HG03025 (cell line): ENCODE measurements around the gene SEMA3F.

ENCODE experiments used
- ATAC-seq: cut with Tn5 transposase; IDR thresholded peaks from one replicate; pipeline ENCODE4 v1.9.1; 2021; ENCODE audit warnings: mild to moderate bottlenecking, moderate library complexity; ENCODE audit not compliant: unreplicated experiment, low FRiP score

Gene SEMA3F

DNA sequence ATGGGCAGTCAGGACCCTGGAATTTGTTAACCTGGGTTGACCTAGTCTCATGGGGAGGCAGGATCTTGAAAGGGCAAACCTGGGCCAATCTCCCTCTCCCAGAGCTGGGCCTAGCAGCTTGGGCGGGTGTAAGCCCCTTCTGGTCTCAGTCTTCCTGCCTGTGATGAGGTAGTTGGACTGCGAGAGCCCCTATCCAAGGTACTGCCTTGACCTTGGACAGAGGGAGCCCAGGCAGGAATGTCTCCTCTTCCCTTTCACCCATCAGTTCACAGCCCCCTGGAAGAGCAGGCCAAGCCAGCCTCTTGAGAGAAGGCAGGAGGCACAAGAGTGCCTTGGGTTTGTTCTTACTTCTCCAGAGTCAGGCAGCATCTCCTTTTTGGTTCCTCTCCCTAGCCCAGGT, 24.7 kb upstream of the SEMA3F start:
- ATAC-seq: no peak

DNA sequence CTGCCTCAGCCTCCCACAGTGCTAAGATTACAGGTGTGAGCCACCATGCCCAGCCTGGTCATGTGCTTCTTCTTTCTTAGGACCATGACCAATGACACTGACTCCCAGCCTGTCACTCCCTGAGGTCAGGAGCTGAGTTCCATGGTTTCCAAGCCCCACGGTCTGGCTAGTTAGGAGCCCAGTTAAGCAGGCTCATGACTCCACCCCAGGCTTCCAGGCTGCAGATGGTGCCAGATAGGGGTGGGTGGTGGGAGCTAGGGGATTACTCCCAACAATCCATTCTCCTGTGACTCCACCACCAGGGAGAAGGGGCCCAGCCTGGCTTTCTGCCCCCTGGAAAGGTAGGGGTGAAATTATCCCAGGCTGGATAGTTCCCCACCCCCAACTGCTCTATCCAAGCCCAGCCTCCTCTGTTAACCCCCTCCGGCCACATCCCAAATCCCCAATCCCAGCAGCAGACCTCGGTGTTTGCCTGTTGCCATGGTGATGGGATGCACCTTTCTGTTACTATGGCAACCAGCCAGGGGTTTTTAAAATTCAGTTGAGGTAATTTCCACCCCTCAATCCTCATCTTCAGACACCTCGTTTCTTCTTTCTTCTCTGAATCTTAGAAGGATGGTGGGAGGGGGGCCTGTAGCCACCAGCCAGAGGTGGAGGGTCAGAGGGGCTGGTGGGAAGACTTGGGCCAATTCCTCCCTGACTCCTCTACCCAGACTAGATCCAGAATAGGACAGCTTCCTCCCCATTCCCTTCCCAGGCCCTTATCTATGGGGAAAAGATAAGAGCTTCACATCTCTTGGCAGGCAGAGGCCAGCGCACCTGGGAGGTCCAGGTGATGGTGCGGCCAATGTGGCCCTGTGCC, 22.5 kb upstream of the SEMA3F start:
- ATAC-seq: no peak

DNA sequence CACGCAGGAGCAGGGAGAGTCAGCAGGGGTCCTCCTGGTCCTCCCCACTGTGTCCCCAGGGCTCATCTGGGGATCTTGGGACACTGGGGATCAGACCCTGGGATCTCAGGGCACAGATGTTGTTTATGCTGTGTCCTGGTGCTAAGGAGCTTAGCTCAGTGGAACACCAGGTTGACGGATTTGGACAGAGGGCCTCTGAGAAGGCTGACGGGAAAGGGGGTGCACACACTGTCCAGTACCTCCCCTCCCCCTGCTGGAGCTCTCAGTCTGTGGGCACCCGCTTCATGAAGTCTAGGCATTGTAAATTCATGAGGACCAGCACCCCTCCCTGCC, 21.9 kb upstream of the SEMA3F start:
- no peak for ATAC-seq

DNA sequence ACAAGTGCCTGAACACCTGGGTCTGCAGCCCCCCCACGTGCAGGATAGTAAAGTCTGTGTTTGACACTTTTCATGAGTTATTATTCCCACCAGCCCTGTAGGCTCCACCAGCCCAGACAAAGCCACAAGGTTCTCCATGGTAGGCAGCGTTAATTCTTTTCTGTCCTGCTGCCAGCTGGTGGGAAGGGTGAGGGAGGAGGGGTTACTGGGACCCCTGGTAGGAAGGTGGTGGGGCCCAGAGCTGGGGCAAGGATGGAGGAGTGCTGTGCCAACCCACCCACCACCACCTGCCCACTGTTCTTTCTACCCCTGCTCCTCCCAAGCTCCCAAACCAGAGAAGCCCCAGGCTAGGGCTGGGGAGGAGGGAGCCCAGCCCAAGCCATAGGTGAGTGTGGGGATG, 20.8 kb upstream of the SEMA3F start:
- no peak for ATAC-seq

DNA sequence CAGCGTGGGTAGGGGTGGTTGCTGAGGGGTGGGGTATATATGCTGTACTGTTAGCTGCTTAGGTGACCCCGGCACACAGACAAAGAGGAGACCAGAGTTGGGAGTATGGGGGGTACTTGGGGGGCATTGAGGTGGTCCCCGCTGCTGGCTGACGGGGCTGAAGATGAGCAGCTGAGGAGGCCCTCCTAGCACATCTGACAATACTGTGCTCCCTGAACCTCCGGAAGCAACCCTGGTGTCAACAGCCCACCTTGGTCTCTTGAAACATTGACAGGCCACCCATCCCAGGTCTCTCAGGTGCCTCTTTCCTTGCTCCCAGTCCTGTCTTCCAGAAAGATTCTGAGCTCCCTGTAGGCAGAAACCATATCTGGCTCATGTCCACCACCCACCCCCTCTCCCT, 19.2 kb upstream of the SEMA3F start:
- ATAC-seq: no peak

- ATAC-seq: no peak
These were observed 18.3 kb upstream of the SEMA3F start for GRCh38 chr3:50136714-50137405.

- ATAC-seq: no peak
These were observed 17.6 kb upstream of the SEMA3F start for GRCh38 chr3:50137531-50137930.

DNA sequence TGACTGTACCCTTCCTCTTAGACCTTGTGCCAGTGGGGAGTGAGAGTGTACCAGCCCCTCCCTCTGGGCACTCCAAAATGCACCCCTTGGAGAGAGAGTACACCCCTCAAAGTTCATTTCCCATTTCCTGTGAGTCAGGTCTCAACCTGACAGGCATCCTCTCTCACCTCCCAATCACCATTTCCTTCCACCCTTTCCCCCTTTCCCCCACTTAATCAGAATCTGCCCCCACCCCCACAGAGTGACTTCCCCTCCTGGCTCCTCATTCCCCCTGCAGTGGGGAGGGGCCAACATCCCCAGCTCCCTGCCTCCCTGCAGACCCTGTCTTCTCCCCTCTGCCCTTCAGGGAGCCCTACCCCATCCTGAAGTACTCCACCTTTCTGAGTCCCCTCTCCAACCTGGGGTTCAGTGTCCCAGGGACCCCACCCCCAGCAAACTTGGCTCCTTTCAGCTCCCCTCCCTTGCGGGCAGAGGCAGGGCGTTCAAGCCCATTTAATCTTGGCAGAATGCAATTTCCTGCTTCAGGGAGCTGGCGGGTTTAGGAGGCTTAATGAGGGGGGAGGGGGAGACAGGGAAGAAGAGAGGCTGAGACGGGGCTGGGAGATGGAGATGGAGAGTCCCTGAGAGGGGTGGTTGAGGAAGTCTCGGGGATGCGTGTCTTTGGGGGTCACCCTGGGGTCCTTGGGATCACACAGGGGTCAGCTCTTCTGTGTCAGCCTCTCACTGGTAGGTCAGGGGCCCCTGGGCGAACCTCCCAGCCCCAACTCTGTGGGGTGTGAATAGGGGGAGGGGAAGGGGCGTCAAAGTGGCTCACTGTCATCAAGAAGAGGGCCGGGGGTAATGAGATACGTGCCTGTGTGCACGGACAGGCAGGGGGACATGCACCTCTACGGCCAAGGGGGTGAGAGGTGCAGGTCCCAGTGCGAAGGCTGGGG, 16.6 kb upstream of the SEMA3F start:
- ATAC-seq: no peak

GRCh38 chr3:50139308-50139707, 15.8 kb upstream of the SEMA3F start:
- no peak for ATAC-seq

- ATAC-seq: no peak
These were observed 15.3 kb upstream of the SEMA3F start for GRCh38 chr3:50139718-50140423.

DNA sequence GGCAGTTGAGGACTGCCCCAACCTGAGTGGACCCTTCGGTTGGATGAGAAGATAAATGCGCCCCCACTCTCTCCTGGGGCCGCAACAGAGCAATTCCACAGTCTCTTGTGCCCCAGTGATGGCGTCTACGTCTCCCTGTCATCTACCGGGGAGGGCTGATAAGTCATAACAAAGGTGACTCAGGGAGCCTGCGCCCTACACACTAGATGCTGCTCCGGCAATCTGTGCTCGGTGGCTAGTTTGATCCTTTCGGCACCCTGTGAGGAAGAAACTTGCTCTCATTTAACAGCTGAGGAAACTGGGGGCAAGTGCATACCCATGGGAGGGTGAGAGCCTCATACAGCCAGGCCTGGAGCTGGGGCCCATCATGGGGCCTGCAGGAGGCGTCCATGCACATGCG, 14.1 kb upstream of the SEMA3F start:
- no peak for ATAC-seq

DNA sequence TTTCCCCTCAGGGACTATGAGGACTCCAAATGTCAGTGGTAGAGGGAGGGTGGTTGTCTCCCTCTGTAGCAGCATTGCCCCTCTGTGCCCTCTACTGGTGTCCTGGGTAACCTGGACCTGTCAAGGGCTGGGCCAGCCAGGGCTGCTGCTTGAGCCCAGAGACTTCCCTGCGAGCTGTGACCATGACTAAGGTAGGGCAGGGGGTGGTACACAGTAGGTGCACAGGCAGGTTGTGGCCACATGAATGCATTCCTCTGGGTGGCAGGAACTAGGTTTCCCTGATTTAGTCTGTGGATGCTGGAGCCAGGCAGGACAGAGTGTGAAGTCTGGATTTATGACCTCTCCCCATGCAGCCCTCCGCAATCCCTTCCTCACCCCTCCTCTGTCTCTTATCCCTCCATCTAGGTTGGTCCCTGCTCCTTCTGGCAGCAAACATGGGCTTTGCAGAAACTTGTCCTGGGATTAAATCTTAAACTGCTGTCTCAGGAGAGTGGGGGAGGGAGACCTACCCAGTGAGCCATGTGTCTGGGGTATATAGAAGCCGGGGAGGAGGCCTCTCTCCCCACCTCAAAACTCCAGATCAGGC, 8.7 kb upstream of the SEMA3F start:
- no peak for ATAC-seq

DNA sequence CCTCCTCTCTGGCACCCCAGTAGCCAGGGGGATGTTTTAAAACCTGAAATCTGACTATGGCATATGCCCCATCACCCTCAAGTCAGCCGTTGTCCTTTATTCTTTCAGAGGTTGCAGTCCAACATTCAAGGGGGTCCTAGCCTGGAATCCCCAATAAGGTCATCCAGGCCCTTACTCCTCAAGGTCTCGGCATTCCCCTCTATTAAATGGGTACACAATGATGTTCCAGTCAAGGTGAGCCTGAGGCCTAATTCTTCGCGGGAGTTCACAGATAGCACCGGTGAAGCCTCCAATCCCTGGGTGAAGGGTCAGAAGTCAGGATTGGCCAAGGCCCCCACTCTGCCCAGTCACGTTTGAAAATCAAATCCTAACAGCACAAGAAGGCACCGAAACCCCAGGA, 8.1 kb upstream of the SEMA3F start:
- ATAC-seq: no peak

DNA sequence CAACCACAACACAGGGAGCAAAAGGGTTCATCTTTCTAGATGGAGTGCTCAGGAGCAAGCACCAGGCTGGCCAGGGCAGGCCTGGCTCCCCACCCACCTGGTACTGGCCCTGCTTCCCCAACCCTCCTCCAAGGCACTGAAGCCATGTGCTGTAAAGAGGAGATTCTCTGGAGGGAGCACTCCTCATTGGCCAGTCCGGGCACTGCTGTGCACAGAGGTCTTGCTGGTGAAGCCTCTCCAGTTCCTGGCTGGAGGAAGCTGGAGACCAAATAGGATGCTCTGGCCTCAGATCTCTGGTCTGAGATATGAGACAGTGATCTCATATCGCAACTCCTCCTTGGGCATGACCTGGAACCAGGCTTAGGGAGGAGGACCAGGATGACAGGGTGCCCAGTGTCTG, 7.7 kb upstream of the SEMA3F start:
- ATAC-seq: no peak

- no peak for ATAC-seq
These were observed 7.3 kb upstream of the SEMA3F start for GRCh38 chr3:50147861-50148260.

GRCh38 chr3:50150404-50150750, 4.7 kb upstream of the SEMA3F start:
- ATAC-seq: no peak

DNA sequence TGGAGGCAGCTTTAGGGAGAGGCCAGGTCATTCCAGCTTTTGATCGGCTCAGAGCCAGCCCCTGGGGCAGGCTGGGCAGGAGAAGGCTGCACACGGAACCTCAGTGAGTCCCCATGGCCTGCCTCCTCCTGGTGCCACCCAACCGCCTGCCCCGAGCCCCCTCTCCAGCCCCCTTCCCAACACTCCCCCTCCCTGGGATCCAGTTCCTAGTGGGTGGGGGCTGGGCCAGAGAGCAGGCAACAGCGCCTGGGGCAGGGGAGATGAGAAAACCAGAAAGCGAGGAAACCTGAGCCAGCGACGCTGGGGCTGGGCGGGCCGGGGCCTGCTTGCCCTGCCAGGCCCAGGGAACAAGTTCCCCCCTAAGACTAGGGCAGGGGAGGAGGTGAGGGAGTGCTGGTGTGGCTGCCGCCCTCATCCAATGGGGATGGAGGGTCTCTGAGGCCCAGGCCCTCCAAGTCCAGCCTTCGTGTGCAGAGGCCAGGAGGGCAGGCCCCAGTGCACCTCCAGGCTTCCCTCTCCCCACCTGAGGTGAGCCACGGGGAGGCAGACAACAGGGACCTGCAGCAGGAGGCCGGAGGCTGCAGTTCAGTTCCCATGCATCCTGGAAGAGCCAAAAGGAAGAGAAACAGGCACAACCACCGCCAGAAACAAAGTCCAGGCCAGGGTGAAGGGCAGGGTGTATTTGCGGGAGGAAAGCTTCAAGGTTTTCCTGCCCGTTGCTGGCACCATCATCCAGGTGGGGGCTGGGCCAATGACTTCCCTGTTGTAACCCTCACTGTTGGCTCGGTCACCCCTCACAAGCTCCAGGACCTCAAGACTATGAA, 4.0 kb upstream of the SEMA3F start:
- no peak for ATAC-seq

DNA sequence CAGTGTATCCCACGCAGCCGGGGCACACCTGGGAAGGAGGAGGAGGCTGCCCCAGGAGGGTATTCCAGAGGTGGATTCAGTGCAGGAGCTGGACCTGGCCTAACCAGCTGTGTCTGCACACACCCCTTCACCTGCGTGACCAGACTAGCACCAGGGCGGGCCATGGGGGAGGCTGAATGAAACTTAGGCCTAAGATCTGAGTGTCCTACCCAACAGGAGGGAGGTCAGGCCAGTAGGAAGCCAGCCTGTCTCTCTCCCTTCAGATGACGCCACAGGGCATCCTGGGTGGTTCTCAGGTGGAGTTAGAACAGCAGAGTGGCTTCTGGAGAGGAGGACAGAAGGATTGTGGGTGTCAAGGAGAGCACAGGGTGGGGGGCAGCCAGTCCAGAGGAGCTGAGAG, 3.4 kb upstream of the SEMA3F start:
- no peak for ATAC-seq

DNA sequence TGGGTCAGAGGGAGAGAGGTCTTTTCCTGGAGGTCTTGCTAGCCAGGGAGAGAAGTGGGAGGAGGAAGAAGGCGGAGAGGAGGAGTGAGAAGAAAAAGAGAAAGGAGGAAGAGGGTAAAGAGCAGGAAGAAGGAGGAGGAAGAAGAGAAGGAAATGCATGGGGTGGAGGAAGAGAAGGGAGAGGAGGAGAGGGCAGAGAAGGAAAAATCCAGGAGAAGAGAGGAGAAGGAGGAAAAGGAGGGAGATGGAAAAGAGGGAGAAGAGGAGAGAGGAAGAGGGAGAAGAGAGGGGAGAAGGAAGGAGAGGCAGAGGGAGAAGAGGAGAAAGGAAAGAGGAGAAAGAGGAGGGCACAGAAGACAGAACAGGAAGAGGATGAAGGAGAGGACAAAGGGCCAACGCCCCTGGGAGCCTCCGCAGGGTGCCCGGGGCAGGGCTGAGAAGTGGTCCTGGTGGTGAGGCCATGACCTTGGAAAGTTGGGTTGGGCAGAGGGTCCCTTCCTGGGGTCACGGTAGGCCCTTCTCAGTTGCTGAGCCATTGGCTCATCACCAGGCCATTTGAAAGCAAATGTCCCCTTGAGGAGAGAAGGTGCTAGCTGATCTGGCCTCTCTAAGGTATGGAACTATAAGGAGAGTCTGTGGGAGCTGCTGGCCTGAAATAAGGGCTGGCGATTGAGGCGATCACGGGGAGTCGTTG, 1.2 kb upstream of the SEMA3F start:
- ATAC-seq: no peak
